NCI-H774 (cell line): Measurements from ENCODE around the gene SNX12.
A peak's percentile ranks its signal among the peaks of the same experiment; 100 is the strongest.

Source experiments
- DNase-seq: peaks from one replicate; lab custom pipeline; 2025; lab: John Stamatoyannopoulos, UW

The SNX12 gene

GRCh38 chrX:71068044-71068918, at the start of gene SNX12:
SNX12 (minus strand) TSS chrX:71068334; CDS start chrX:71068306, 28 bp downstream.
- DNase-seq, result peak; percentile 87

DNA sequence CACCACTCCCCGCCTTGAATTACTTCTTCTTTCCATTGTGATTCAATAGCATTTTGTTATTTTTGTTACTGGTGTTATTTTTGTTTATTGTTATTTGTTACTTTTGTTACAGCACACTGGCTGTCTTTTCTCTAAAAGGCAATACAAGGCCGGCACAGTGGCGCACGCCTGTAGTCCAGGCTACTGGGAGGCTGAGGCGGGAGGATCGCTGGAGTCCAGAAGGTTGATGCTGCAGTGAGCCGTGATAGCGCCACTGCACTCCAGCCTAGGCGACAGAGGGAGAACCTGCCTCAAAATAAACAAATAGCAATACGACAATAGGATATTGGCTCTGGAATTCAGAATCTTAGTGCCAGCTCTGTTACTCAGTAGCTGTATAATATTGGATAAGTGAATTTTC, 49.2 kb upstream of the SNX12 start:
- no peak for DNase-seq

DNA sequence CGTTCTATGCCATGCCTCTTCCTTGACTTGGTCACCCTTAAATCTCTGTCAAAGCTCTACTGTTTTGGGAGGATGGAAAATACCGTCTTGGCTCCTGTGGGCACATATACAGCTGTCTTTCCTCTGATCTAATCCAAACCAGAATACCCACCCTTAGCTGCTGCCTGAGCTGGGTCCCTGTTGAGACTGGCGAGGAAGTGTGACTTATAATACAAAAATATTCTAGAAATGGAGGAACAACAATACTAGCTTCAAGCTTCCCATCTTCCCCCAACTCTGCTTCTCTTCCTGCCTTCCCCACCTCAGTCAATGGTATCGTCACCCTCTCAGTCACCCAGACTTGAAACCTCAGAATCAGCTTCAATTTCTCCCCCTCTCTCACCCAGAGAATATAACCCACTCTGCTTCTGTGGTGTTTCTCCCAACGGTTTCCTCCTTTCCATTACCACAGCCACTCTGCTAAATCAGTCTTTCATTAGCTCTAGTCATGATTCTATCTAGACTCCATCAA, 43.8 kb upstream of the SNX12 start:
- no peak for DNase-seq

DNA sequence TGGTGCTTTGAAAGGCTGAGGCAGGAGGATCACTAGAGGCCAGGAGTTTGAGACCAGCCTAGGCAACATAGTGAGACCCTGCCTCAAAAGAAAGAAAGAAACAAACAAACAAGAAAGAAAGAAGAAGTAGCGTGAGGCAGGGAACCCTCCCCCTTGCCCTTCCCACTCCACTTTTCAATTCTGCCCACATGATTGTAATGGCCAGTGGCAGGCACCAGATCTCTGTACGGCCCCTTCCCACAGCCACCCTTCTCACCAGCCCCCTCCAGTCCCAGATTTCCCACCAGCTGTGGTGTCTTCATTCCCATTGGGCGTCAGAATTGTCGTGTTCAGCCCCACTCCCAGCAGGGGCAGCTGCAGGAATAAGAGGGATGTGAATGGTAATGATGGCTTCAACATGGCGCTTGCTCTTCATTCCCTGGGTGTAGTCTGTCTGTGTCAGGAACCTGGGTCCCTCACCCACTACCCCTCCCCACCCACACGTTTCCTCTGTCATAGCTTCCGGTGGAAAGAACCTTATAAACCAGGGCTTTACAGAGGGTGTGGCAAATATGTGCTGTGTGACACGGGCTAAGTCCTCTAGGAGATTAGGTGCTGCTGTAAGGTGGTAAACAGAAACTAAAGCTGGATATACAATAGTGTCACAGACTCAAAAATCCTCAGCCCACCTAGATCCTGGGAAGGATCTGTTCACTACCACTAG, 43.2 kb upstream of the SNX12 start, which contains the start of gene IL2RG:
TSS of gene IL2RG (minus strand) at position 437 of the 703 bp plus-strand sequence. CDS start at position 399, 38 bp downstream.
- no peak for DNase-seq

- no peak for DNase-seq
These were observed 40.9 kb upstream of the SNX12 start for GRCh38 chrX:71109051-71109450.

DNA sequence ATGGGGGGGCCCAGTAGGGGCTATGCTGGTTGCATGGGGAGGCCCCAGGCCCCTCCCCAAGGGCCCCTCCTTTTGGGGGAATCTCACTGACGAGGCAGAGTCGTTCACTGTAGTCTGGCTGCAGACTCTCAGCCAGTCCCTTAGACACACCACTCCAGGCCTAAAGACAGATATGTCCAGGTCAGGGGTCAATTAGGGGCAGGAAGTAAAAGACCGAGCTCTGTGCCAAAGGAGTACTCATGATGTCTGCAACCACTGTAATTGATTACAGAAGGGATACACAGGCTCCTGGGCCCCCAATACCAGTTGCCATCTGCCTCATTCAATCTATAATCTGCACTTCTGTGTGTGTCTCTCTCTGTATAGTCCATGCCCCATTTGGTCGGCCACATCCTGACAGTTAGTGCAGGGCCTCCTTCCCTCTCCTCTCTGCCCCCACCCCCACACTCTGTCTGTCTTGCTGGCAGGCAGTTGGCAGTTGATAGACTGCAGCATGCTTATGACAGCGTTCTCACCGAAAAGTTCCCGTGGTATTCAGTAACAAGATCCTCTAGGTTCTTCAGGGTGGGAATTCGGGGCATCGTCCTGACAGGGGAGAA, 39.7 kb upstream of the SNX12 start:
- no peak for DNase-seq

DNA sequence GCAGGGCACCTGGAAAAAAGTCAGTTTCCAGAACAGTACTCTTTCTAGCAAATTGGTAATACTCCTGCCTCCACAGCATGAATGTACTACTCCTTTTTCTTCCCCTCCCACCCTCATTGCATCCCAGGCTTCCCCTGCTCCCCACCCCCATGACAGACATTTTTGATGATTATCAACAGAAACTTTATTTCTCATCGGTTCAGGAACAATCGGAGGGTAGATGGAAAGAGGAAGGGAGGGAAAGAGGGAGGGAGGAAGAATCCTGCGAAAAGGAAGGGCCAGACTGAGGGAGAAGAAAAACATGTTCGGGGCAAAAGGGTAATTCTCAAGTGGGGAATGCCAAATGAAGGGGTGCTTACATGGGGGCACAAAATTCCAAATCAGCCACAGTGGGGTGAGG, 39.1 kb upstream of the SNX12 start:
- no peak for DNase-seq

GRCh38 chrX:71106427-71106826, 38.3 kb upstream of the SNX12 start, which contains the start of gene CXorf65:
CXorf65 (minus strand) TSS chrX:71106740; CDS start chrX:71106556, 184 bp downstream.
- no peak for DNase-seq

- DNase-seq, result no peak
These were observed 37.5 kb upstream of the SNX12 start for GRCh38 chrX:71105628-71106027.

GRCh38 chrX:71103110-71103983, 35.2 kb upstream of the SNX12 start:
- DNase-seq, result no peak

DNA sequence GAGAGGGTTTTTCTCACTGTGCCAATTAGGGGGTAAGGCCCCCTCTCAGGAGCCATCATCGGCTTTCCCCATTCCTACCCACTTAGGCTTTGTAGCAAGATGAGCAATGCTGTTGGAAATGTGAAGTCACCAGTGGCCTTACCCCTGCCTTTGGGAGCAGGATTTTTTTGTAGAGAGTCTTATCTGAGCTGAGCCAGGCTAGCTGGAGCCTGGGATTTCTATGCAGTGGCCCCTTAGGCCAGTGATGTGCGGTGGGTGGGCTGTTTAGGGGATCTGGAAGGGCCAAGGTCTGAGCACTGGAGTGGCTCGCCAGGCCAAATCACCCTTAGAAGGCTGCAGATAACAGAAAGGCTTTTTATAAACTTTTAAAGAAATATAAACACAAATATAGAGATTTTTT, 34.2 kb upstream of the SNX12 start:
- DNase-seq, result no peak

DNA sequence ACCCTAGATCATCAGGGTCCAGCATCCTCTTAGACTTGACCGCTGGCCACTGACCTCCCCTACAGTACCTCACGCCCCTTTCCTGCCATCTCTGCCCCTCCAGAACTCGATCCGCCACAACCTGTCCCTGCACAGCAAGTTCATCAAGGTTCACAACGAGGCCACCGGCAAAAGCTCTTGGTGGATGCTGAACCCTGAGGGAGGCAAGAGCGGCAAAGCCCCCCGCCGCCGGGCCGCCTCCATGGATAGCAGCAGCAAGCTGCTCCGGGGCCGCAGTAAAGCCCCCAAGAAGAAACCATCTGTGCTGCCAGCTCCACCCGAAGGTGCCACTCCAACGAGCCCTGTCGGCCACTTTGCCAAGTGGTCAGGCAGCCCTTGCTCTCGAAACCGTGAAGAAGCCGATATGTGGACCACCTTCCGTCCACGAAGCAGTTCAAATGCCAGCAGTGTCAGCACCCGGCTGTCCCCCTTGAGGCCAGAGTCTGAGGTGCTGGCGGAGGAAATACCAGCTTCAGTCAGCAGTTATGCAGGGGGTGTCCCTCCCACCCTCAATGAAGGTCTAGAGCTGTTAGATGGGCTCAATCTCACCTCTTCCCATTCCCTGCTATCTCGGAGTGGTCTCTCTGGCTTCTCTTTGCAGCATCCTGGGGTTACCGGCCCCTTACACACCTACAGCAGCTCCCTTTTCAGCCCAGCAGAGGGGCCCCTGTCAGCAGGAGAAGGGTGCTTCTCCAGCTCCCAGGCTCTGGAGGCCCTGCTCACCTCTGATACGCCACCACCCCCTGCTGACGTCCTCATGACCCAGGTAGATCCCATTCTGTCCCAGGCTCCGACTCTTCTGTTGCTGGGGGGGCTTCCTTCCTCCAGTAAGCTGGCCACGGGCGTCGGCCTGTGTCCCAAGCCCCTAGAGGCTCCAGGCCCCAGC, 32.7 kb upstream of the SNX12 start:
- no peak for DNase-seq

- no peak for DNase-seq
These were observed 31.6 kb upstream of the SNX12 start for GRCh38 chrX:71099736-71100135.

- DNase-seq, result no peak
These were observed 30.9 kb upstream of the SNX12 start for GRCh38 chrX:71098951-71099506.

- DNase-seq, result no peak
These were observed 30.2 kb upstream of the SNX12 start for GRCh38 chrX:71098302-71098701.

DNA sequence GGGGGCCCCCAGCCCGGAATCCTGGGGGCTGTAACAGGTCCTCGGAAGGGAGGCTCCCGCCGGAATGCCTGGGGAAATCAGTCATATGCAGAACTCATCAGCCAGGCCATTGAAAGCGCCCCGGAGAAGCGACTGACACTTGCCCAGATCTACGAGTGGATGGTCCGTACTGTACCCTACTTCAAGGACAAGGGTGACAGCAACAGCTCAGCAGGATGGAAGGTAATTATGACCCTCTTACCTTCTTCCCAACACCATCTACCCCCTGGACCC, 28.6 kb upstream of the SNX12 start:
- DNase-seq, result no peak

- DNase-seq, result no peak
These were observed 28.0 kb upstream of the SNX12 start for GRCh38 chrX:71095981-71096759.

DNA sequence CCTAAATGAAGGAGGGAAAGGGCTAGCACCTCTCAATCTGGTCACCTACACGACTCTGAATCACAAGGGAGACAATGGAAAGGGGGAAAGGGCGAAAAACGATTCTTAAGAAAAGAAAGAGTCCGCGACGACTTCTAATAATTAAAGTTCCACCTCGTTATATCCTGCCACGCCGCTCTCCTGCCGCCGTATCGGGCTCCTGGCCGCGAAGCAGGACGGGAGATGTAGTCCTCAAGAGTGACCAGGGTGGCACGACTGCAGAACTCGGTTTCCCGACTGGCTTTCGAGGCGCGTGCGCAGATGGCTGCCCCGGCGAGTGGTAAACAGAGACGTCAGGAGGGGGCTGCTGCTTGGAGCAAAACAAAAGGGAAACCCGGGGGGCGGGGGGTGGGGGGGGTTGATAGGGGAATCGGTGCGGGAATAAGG, 27.4 kb upstream of the SNX12 start, which contains the start of gene FOXO4:
TSS of gene FOXO4 (plus strand) at position 297 of the 426 bp plus-strand sequence. CDS start 678 bp downstream, outside the sequence.
- DNase-seq, result peak; percentile 65

GRCh38 chrX:71095033-71095432, 26.9 kb upstream of the SNX12 start:
- DNase-seq, result no peak
